GM21381 (cell line): ENCODE data around the gene RHOB.
"Not testable (repeated sequence)": the region's sequence is repeated elsewhere in the genome, so short reads cannot be mapped to it uniquely, and the experiment has no call there.

Experiments
- ATAC-seq: cut with Tn5 transposase; IDR thresholded peaks from one replicate; pipeline ENCODE4 v1.9.1; 2021; ENCODE audit warnings: mild to moderate bottlenecking, moderate library complexity; ENCODE audit not compliant: unreplicated experiment

The RHOB gene

GRCh38 chr2:20422402-20423271 lies 24.2 kb upstream of the RHOB start:
- no peak for ATAC-seq

DNA sequence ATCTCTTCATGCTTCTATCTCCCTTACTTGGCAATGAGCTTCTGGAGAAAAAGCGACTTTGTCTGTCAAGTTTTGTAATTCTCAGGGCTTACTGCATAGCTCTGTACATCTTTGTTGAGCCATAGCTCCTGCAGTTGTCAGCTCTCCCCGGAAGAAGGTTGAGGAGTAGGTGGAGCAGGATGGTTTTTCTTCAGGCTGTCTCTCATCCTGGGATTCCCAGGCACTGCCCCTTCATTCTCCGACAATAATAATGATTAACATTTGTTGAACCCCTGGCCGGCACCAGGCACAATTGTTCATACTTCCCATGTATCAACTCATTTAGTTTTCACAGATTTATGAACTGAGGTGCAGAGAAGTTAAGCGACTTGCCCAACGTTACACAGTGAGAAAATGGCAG lies 23.5 kb upstream of the RHOB start:
- ATAC-seq, result no peak

DNA sequence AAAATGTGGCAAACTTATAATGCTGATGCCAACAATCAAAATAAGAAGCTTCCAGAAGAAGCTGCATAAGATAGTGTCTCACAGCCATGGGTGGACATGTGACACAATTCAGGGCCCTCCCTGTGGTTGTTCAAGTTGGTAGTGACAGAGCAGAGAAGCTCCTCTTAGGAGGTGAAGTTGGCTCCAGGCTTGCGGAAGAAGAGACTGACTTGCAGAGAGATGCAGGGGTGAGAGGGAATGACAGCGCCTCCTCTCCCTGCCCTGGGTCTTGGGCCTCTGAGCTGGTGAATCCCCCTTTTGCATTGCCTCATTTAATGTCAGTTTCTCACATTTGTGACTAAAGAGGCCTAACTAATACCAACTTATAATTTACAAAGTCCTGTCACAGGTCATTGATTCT lies 23.0 kb upstream of the RHOB start:
- no peak for ATAC-seq

GRCh38 chr2:20424300-20425290 lies 22.3 kb upstream of the RHOB start:
- ATAC-seq, result peak; percentile 73

- no peak for ATAC-seq
Observed at GRCh38 chr2:20425371-20425881, 21.4 kb upstream of the RHOB start.

- no peak for ATAC-seq
Observed at GRCh38 chr2:20425884-20426283, 21.0 kb upstream of the RHOB start.

GRCh38 chr2:20427931-20428526 lies 18.8 kb upstream of the RHOB start:
- no peak for ATAC-seq

DNA sequence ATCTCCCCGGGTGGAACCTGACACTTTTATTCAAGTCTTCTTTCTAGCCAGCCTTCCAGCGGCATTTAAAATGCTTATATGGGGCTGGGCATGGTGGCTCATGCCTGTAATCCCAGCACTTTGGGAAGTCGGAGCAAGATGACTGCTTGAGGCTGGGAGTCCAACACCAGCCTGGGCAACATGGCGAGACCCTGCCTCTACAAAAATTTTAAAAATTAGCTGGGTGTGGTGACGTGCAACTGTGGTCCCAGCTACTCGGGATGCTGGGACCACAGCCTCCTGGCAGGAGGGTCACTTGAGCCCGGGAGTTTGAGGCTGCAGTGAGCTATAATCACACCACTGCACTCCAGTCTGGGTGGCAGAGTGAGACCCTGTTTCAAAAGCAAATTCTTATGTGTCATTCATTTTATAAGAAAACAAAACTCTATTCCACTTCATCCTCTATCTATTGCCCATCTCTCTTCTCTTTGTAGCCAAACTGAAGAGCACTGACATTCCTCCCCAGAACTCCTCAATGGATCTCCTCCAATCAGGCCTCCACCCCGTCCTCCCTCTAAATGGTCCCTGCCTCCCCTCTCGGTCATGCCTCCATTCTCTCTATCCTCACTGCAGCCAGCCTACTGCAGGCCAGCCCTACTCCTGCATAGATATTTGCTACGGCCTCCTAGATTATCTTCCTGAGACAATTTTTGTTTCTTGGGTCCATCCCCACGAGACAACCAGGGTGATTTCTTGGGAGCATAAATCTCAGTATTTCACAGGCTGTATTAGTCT lies 18.0 kb upstream of the RHOB start:
- no peak for ATAC-seq

GRCh38 chr2:20429528-20429927 lies 17.3 kb upstream of the RHOB start:
- peak; percentile 49 for ATAC-seq

- no peak for ATAC-seq
Observed at GRCh38 chr2:20430035-20430434, 16.8 kb upstream of the RHOB start.

- ATAC-seq, result no peak
Observed at GRCh38 chr2:20430461-20431300, 16.2 kb upstream of the RHOB start.

GRCh38 chr2:20431301-20431698 lies 15.6 kb upstream of the RHOB start:
- ATAC-seq, result no peak

DNA sequence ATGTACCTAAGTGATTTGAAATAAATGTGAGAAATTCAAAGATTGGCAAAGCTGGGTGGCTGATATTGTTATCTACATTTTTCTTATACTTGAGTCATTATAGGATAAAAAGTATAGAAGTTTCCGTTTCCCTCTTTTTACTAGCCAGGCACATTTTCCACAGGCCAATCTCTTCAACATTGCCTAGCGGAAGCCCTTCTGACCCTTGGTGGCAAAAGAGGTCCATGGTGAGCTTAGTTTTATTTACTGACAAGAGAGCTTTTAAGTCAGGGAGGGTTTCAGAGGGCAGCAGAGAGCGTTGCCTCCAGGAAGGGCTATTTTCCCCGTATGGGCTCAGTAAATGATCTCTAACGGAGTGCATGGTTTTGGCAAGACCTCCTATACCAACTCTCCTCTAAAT lies 15.1 kb upstream of the RHOB start:
- ATAC-seq, result no peak

DNA sequence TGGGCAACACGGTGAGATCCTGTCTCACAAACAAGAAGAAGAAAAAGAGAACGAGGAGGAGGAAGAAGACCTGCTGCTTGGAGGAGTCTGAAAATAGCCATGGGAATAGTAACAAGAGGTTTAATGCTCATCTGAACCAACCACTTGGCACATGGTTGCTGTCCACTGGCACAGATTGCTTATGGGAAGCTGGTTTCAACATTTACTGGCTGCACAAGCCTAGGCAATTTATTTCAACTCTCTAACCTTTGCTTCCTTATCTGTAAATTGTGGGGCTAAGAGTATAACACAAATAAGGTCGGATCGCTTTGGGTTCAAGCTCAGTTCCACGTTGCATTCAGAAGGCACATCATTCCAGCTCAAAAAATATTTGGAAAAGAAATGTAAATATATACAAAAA lies 14.2 kb upstream of the RHOB start:
- ATAC-seq, result no peak

GRCh38 chr2:20433249-20433648 lies 13.6 kb upstream of the RHOB start:
- no peak for ATAC-seq

GRCh38 chr2:20433946-20434553 lies 12.8 kb upstream of the RHOB start:
- ATAC-seq, result no peak

DNA sequence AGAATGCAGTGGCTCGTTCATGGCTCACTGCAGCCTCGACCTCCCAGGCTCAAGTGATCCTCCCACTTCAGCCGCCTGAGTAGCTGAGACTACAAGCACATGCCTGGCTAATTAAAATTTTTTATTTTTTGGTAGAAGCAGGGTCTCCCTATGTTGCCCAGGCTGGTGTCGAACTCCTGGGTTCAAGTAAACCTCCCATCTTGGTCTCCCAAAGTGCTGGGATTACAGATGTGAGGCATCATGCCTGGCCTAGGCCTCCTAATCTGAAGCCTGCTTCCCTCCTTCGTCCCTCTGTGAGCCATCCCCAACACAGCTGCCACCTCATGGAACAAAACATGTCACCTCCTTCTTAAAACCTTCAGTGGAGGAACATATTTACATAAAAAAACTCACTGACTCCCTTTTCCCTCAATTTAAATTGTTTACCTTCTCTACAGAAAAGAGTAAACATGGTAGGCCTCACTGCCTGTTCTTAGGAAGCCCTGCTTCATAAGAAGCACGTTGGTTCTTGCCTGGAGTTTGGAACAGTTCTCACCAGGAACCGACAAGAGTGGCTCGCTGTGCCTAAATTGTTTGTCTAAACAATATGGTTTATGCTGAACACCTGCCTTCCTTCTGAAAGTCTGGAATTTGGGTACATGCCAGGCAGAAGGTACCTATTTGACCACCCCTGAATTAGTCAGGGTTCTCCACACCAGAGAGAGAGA lies 12.1 kb upstream of the RHOB start:
- ATAC-seq, result no peak

GRCh38 chr2:20435456-20435855 lies 11.4 kb upstream of the RHOB start:
- ATAC-seq, result not testable (repeated sequence)
